ENCODE data around the gene OR2W3.

OR2W3 gene

GRCh38 chr1:247895163-247895637 lies at the start of gene OR2W3:
Gene OR2W3 (plus strand): TSS chr1:247895587. CDS start chr1:247895587, 0 bp downstream.
- no peak for DNase-seq

- no peak for DNase-seq
These were observed 49.7 kb upstream of the OR2W3 start for GRCh38 chr1:247845693-247846017.

- no peak for DNase-seq
These were observed 47.0 kb upstream of the OR2W3 start for GRCh38 chr1:247848346-247848745.

GRCh38 chr1:247849616-247850015 lies 45.8 kb upstream of the OR2W3 start:
- DNase-seq, result no peak

- no peak for DNase-seq
These were observed 40.4 kb upstream of the OR2W3 start for GRCh38 chr1:247854899-247855545.

- no peak for DNase-seq
These were observed 39.5 kb upstream of the OR2W3 start for GRCh38 chr1:247855911-247856310.

GRCh38 chr1:247857069-247857984 lies 38.1 kb upstream of the OR2W3 start, which contains the start of gene TRIM58:
Gene TRIM58 (plus strand): TSS chr1:247857187. CDS start chr1:247857247, 60 bp downstream.
- peak in 1 of 2 experiments; percentile 5 for DNase-seq

GRCh38 chr1:247857985-247858619 lies 37.3 kb upstream of the OR2W3 start:
- no peak for DNase-seq

- DNase-seq, result no peak
These were observed 32.6 kb upstream of the OR2W3 start for GRCh38 chr1:247862756-247863155.

- no peak for DNase-seq
These were observed 30.7 kb upstream of the OR2W3 start for GRCh38 chr1:247864644-247865043.

- DNase-seq, result no peak
These were observed 30.0 kb upstream of the OR2W3 start for GRCh38 chr1:247865416-247865815.

GRCh38 chr1:247883346-247883745 lies 12.0 kb upstream of the OR2W3 start:
- DNase-seq, result no peak

GRCh38 chr1:247884797-247885413 lies 10.5 kb upstream of the OR2W3 start:
- no peak for DNase-seq

GRCh38 chr1:247895976-247896375 lies 589 bp downstream of the OR2W3 start:
- DNase-seq, result no peak

GRCh38 chr1:247904122-247904521 lies 8.7 kb downstream of the OR2W3 start:
- DNase-seq, result no peak

- no peak for DNase-seq
These were observed 9.8 kb downstream of the OR2W3 start for GRCh38 chr1:247905181-247905580.

- no peak for DNase-seq
These were observed 10.6 kb downstream of the OR2W3 start for GRCh38 chr1:247905910-247906503.

- DNase-seq, result peak; percentile 12 to 17
These were observed 11.2 kb downstream of the OR2W3 start for GRCh38 chr1:247906504-247907047.

- DNase-seq, result no peak
These were observed 13.4 kb downstream of the OR2W3 start for GRCh38 chr1:247908766-247909165.

- DNase-seq, result no peak
These were observed 18.4 kb downstream of the OR2W3 start for GRCh38 chr1:247913786-247914185.

GRCh38 chr1:247914941-247915662 lies 19.7 kb downstream of the OR2W3 start:
- DNase-seq, result no peak

GRCh38 chr1:247919952-247920351 lies 24.6 kb downstream of the OR2W3 start, which contains the start of gene OR2T8:
Gene OR2T8 (plus strand): TSS chr1:247920252. CDS start chr1:247921018, 766 bp downstream.
- no peak for DNase-seq
